Lower lobe of right lung (tissue), 2 donors: ENCODE measurements around the gene CASP2. TPM values are rescaled to one million over a fixed set of nuclear protein-coding genes. Genes with fewer than 3 reads are reported as not detected.

Experiments used
- ATAC-seq, 2 donors: fragments of 200-7000 bp; cut with Tn5 transposase; one replicate each; pipeline ENCODE4 v1.9.1; 2020 to 2022; ENCODE audit warnings: mild to moderate bottlenecking in 2 of 2, moderate library complexity in 2 of 2
- DNase-seq: peaks from one replicate; pipeline ENCODE4 v3.0.0-alpha.2; 2020
- H3K27ac ChIP-seq: fragments of 200-600 bp; one replicate; pipeline ENCODE4 v1.8.0; 2022
- H3K27me3 ChIP-seq: fragments of 200-600 bp; one replicate; pipeline ENCODE4 v1.8.0; 2022; ENCODE audit warnings: low read depth
- H3K36me3 ChIP-seq: fragments of 200-600 bp; one replicate; pipeline ENCODE4 v1.8.0; 2022; ENCODE audit warnings: mild to moderate bottlenecking
- H3K4me1 ChIP-seq: fragments of 200-600 bp; one replicate; pipeline ENCODE4 v1.8.0; 2022
- H3K4me3 ChIP-seq: fragments of 200-600 bp; one replicate; pipeline ENCODE4 v1.8.0; 2022; ENCODE audit warnings: mild to moderate bottlenecking
- H3K9me3 ChIP-seq: fragments of 200-600 bp; one replicate; pipeline ENCODE4 v1.8.0; 2022
- intact Hi-C: fragments of 100-400 bp; cut with DNase I; formaldehyde crosslinking; loops from one replicate; pipeline ENCODE4 v1.11.0; 2022
- total RNA-seq: library from RNA; stranded (reverse); fragmentation: NEBNext Ultra II Directional; extraction: Animal tissue kit (Norgen Biotek cat#: 25700); gene quantifications from one replicate; pipeline ENCODE4 v1.2.1, GENCODE V29; 2021
- TF ChIP-seq, protein P1 (sequence below): fragments of 200-600 bp; IDR thresholded peaks from one replicate; pipeline ENCODE4 v1.8.0; 2022; ENCODE audit warnings: antibody characterized with exemption, mild to moderate bottlenecking
- donor health status: DM: no; HTN: yes; CAD: no; lungs with severe emphysema.

CASP2 gene
- total RNA-seq, 1 donor from 2014 or later: 33.7 TPM

DNA sequence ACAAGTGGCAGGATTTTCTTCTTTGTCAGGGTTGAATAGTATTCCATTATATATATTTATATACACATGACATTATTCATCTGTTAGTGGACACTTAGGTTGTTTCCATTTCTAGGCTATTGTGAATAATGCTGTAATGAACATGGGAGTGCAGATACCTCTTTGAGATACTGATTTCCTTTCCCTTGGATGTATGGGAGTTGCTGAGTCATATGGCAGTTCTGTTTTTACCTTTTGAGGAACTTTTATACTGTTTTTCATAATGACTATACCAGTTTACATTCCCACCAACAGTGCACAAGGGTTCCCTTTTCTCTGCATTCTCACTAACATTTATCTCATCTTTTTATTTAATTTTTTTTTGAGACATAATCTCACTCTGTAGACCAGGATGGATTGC is 26.0 kb downstream of the CASP2 start:
- DNase-seq (no peak), ATAC-seq (no peak)
- intact Hi-C loops: no loop called here
- no peaks in the 10 kb centered on the region for H3K36me3 ChIP-seq
- H3K4me1 ChIP-seq: no peaks in the 10 kb centered on the region
- TF ChIP-seq, protein P1, sequence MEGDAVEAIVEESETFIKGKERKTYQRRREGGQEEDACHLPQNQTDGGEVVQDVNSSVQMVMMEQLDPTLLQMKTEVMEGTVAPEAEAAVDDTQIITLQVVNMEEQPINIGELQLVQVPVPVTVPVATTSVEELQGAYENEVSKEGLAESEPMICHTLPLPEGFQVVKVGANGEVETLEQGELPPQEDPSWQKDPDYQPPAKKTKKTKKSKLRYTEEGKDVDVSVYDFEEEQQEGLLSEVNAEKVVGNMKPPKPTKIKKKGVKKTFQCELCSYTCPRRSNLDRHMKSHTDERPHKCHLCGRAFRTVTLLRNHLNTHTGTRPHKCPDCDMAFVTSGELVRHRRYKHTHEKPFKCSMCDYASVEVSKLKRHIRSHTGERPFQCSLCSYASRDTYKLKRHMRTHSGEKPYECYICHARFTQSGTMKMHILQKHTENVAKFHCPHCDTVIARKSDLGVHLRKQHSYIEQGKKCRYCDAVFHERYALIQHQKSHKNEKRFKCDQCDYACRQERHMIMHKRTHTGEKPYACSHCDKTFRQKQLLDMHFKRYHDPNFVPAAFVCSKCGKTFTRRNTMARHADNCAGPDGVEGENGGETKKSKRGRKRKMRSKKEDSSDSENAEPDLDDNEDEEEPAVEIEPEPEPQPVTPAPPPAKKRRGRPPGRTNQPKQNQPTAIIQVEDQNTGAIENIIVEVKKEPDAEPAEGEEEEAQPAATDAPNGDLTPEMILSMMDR: no peak
- H3K27ac ChIP-seq: no peak overlapping the region
- H3K27me3 ChIP-seq: no peaks in the 10 kb centered on the region
- no peak overlapping the region for H3K4me3 ChIP-seq
- no peaks in the 10 kb centered on the region for H3K9me3 ChIP-seq

DNA sequence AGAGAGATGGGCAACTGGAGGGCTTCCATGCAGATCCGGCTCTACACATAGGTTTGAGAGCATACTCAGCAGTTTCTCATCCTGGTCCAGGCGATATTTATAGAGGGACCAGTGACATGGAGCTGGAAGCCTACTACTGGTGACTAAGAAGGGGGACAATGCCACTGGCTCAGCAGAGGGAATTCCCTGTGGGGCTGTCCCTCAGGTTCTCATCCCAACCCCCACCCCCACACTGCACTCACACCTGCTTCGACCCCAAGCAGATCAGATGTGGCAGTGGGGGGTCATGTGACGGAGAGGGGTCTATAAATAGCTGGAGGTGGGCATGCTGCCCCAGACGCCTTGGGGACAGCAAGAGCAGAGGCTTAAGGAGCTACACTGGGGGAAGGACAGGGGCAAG is 27.6 kb downstream of the CASP2 start, which contains the start of gene CLCN1:
Gene CLCN1 (plus strand): TSS at position 336 of the 400 bp plus-strand sequence. CDS start 102 bp downstream, outside the sequence.
- intact Hi-C loops: no loop called here
- Histone ChIP-seq H3K27me3 (no peaks in the 10 kb centered on the region), H3K4me1 (no peaks in the 10 kb centered on the region), H3K4me3 (no peak within 1 kb of the TSS), H3K9me3 (no peaks in the 10 kb centered on the region), H3K27ac (no peak within 1 kb of the TSS), H3K36me3 (no peaks in the 10 kb centered on the region)
- TF ChIP-seq, protein P1: no peak
- no peak for ATAC-seq
- DNase-seq: no peak

DNA sequence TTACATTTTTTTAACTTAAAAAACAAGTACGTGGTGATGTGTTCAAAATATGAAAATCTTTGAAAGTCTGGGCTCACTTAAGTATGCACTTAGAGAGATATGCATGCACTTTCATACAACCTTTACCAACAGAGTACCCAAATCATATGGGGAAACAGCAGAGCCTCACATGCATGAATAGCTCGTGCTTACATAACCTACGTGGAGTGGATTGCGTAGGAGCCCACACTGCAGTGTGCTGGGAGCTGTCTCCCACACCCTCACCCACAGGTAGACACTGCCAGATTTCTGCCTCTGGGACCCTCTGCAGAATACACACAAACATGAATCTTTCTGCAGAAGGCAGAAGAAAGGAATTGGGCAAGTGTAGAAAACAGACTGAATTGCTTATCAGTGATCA is 28.3 kb downstream of the CASP2 start:
- ATAC-seq: peak in 1 of 2 donors; percentile 57
- Histone ChIP-seq H3K4me1 (no peaks in the 10 kb centered on the region), H3K36me3 (no peaks in the 10 kb centered on the region), H3K27ac (no peak overlapping the region), H3K4me3 (no peak overlapping the region), H3K27me3 (no peaks in the 10 kb centered on the region), H3K9me3 (no peaks in the 10 kb centered on the region)
- TF ChIP-seq, protein P1: no peak
- intact Hi-C loops: no loop called here
- no peak for DNase-seq

DNA sequence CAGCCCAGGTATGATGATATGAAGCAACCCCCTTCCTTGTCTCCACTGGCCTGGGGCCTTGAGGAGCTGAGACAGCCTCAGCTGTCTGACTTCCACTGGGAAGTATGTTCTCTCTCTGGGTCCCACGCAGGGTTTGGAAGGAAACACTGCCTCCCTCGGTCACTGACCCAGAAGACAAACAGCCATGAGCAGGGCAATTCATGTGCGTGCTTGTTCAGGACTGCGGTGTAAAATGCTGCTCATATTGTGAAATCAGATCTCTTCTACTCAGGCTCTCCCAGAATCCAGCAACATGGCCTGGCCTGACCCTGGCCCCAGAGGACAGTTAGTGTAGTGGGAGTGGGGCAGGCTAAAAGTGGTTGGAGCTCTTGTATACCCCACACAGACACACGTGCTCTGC is 30.5 kb downstream of the CASP2 start:
- Histone ChIP-seq H3K36me3 (no peaks in the 10 kb centered on the region), H3K9me3 (no peaks in the 10 kb centered on the region), H3K4me3 (no peak overlapping the region), H3K4me1 (no peaks in the 10 kb centered on the region), H3K27ac (no peak overlapping the region), H3K27me3 (no peaks in the 10 kb centered on the region)
- TF ChIP-seq, protein P1: no peak
- intact Hi-C loops: no loop called here
- DNase-seq (no peak), ATAC-seq (peak; percentile 22 to 30)

DNA sequence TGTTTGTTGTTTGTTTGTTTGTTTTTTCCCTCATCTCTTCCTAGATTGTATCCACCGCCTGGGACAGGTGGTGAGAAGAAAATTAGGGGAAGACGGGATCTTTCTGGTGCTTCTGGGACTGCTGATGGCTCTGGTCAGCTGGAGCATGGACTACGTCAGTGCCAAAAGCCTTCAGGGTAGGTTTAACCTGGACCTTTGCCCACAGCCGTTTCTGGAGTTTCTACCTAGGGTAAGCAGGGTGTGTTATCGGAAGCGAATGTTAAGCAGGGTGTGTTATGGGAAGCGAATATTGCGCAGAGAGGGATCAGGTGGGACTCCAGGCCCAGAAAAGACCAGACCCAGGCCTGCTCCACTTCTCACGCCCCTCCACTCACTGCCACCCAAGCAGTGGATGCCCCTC is 32.5 kb downstream of the CASP2 start:
- no peak for ATAC-seq
- H3K27ac ChIP-seq: no peak overlapping the region
- H3K27me3 ChIP-seq: no peaks in the 10 kb centered on the region
- no peaks in the 10 kb centered on the region for H3K36me3 ChIP-seq
- no peaks in the 10 kb centered on the region for H3K4me1 ChIP-seq
- no peak for DNase-seq
- intact Hi-C loops: no loop called here
- no peaks in the 10 kb centered on the region for H3K9me3 ChIP-seq
- TF ChIP-seq, protein P1: no peak
- no peak overlapping the region for H3K4me3 ChIP-seq

DNA sequence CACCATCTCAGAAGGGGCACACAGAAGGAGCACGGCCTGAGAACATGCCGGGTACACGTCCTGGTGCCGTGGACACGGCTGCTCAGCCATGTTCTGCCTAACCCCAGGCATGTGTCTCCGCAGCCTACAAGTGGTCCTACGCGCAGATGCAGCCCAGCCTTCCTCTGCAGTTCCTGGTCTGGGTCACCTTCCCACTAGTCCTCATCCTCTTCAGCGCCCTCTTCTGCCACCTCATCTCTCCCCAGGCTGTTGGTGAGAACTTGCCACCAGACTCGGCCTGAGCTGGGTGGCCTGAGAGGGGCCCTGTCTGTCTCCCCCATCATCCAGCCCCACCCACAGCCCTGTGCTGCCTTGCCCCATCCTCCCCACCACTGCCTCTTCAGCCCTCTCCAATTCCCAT is 33.1 kb downstream of the CASP2 start:
- no peaks in the 10 kb centered on the region for H3K4me1 ChIP-seq
- no peak overlapping the region for H3K27ac ChIP-seq
- H3K9me3 ChIP-seq: no peaks in the 10 kb centered on the region
- intact Hi-C loops: no loop called here
- no peaks in the 10 kb centered on the region for H3K36me3 ChIP-seq
- DNase-seq (no peak), ATAC-seq (no peak)
- TF ChIP-seq, protein P1: no peak
- H3K4me3 ChIP-seq: no peak overlapping the region
- H3K27me3 ChIP-seq: no peaks in the 10 kb centered on the region
